IMR-90 (cell line): ENCODE results near the gene AAK1. TPM values are rescaled to one million over a fixed set of nuclear protein-coding genes. Genes with fewer than 3 reads are reported as not detected.
A peak's percentile ranks its signal among the peaks of the same experiment; 100 is the strongest.

Experiments
- ATAC-seq: fragments of 200-7000 bp; cut with Tn5 transposase; 2 replicates; pipeline ENCODE4 v1.9.1; 2020; ENCODE audit warnings: low read depth, mild to moderate bottlenecking, moderate library complexity
- BruUV-seq: library from RNA; stranded (reverse); fragments of 400-500 nt; replicated peaks from 2 replicates; lab custom pipeline; 2021; lab: Mats Ljungman, UMichigan
- CTCF ChIA-PET: fragments of 300-600 bp; formaldehyde crosslinking; extraction: SDS; loops from one replicate; lab custom pipeline; 2021; ENCODE audit warnings: antibody characterized with exemption; lab: Yijun Ruan, JAX
- POLR2A ChIA-PET: fragments of 300-600 bp; sonication (Branson Sonifier 250); formaldehyde crosslinking; loops from one replicate; lab custom pipeline; 2022; ENCODE audit warnings: antibody characterized with exemption; ENCODE audit not compliant: unreplicated experiment; lab: Charles Lee
- DNase-seq: peaks from one replicate; pipeline ENCODE4 v3.0.0; 2013
- H2AFZ ChIP-seq: replicated peaks from 2 replicates; pipeline ENCODE3; 2013; ENCODE audit warnings: low read length, mild to moderate bottlenecking; ENCODE audit not compliant: poor library complexity
- H2AK5ac ChIP-seq: 2 replicates; pipeline ENCODE4 v1.6.1; 2013; ENCODE audit warnings: low read depth, low read length, inconsistent platforms
- H2AK9ac ChIP-seq: replicated peaks from 2 replicates; pipeline ENCODE3; 2013; ENCODE audit warnings: mild to moderate bottlenecking, low read depth, low read length, moderate library complexity; ENCODE audit not compliant: poor library complexity
- H2BK120ac ChIP-seq: 2 replicates; pipeline ENCODE4 v1.6.1; 2013; ENCODE audit warnings: low read depth, low read length, inconsistent platforms
- H2BK15ac ChIP-seq: 3 replicates; pipeline ENCODE4 v1.6.1; 2013; ENCODE audit warnings: low read depth, low read length, inconsistent platforms
- H2BK20ac ChIP-seq: 2 replicates; pipeline ENCODE4 v1.6.1; 2013; ENCODE audit warnings: low read depth, mild to moderate bottlenecking, inconsistent platforms, low read length, moderate library complexity
- H2BK5ac ChIP-seq: 2 replicates; pipeline ENCODE4 v1.6.1; 2013; ENCODE audit warnings: mild to moderate bottlenecking, low read depth, low read length, inconsistent platforms; ENCODE audit not compliant: poor library complexity, severe bottlenecking
- H3K14ac ChIP-seq: replicated peaks from 2 replicates; pipeline ENCODE4 v1.6.1; 2013; ENCODE audit warnings: low read depth, low read length, inconsistent platforms
- H3K18ac ChIP-seq: 2 replicates; pipeline ENCODE4 v1.6.1; 2013; ENCODE audit warnings: low read depth, low read length, control low read depth
- H3K23ac ChIP-seq: 2 replicates; pipeline ENCODE4 v1.6.1; 2013; ENCODE audit warnings: low read depth, low read length, inconsistent platforms
- H3K27ac ChIP-seq: 2 replicates; pipeline ENCODE4 v1.5.1; 2013; ENCODE audit warnings: mild to moderate bottlenecking, control low read depth, low read length; ENCODE audit not compliant: insufficient read depth
- H3K27me3 ChIP-seq: 2 replicates; pipeline ENCODE4 v1.6.1; 2013; ENCODE audit warnings: low read length; ENCODE audit not compliant: control insufficient read depth, insufficient read depth
- H3K36me3 ChIP-seq: 2 replicates; pipeline ENCODE4 v1.6.1; 2013; ENCODE audit warnings: low read length, mixed read lengths; ENCODE audit not compliant: control insufficient read depth, insufficient read depth
- H3K4ac ChIP-seq: 2 replicates; pipeline ENCODE4 v1.6.1; 2013; ENCODE audit warnings: low read depth, low read length, inconsistent platforms
- H3K4me1 ChIP-seq: 2 replicates; pipeline ENCODE4 v1.6.1; 2013; ENCODE audit warnings: low read length, mixed read lengths; ENCODE audit not compliant: control insufficient read depth, insufficient read depth
- H3K4me2 ChIP-seq: 2 replicates; pipeline ENCODE4 v1.6.1; 2013; ENCODE audit warnings: low read depth, mild to moderate bottlenecking, control low read depth, low read length, moderate library complexity
- H3K4me3 ChIP-seq: 2 replicates; pipeline ENCODE4 v1.5.1; 2013; ENCODE audit warnings: low read depth, mild to moderate bottlenecking, control low read depth, low read length, moderate library complexity; ENCODE audit not compliant: insufficient read depth
- H3K56ac ChIP-seq: 2 replicates; pipeline ENCODE4 v1.6.1; 2013; ENCODE audit warnings: low read length, inconsistent platforms; ENCODE audit not compliant: insufficient read depth; ENCODE audit errors: extremely low read depth
- H3K79me1 ChIP-seq, 2 experiments: 2 replicates each; pipeline ENCODE4 v1.6.1; 2013; ENCODE audit warnings: low read length in 2 of 2, inconsistent platforms in 1 of 2, low read depth in 1 of 2
- H3K9ac ChIP-seq: 2 replicates; pipeline ENCODE4 v1.6.1; 2013; ENCODE audit warnings: low read depth, low read length, control low read depth
- H3K9me1 ChIP-seq: 2 replicates; pipeline ENCODE4 v1.6.1; 2013; ENCODE audit warnings: low read length, inconsistent platforms; ENCODE audit not compliant: insufficient read depth
- H3K9me3 ChIP-seq: 2 replicates; pipeline ENCODE4 v1.6.1; 2013; ENCODE audit warnings: low read length; ENCODE audit not compliant: control insufficient read depth, insufficient read depth
- H4K20me1 ChIP-seq: 2 replicates; pipeline ENCODE4 v1.6.1; 2013; ENCODE audit warnings: low read length, inconsistent platforms; ENCODE audit not compliant: insufficient read depth
- H4K5ac ChIP-seq: 2 replicates; pipeline ENCODE4 v1.6.1; 2013; ENCODE audit warnings: mild to moderate bottlenecking, low read depth, low read length, control low read depth
- H4K8ac ChIP-seq, 2 experiments: 2 replicates each; pipeline ENCODE4 v1.6.1; 2013; ENCODE audit warnings: low read depth in 2 of 2, low read length in 2 of 2, control low read depth in 1 of 2, inconsistent platforms in 1 of 2
- H4K91ac ChIP-seq: 2 replicates; pipeline ENCODE4 v1.6.1; 2013; ENCODE audit warnings: low read depth, low read length, inconsistent platforms; ENCODE audit not compliant: insufficient read depth
- CEBPB ChIP-seq: IDR thresholded peaks from 2 replicates; pipeline ENCODE4 v1.6.1; 2012; ENCODE audit warnings: low read depth, low read length, improper control_type of control experiment
- RCOR1 ChIP-seq: IDR thresholded peaks from 2 replicates; pipeline ENCODE4 v1.6.1; 2012; ENCODE audit warnings: mild to moderate bottlenecking, low read length, improper control_type of control experiment; ENCODE audit not compliant: insufficient replicate concordance
- WGBS, 2 experiments: methylation state at CpG; one replicate each; pipeline versions ENCODE4 v1.1.5 to v1.1.7; 2013; ENCODE audit warnings: missing lambda C conversion rate in 2 of 2; ENCODE audit not compliant: insufficient read length in 1 of 2; ENCODE audit errors: extremely low coverage in 2 of 2; 5-methylcytosine and 5-hydroxymethylcytosine counted together
- dilution Hi-C: fragments of 300-500 bp; cut with HindIII; formaldehyde crosslinking; loops from one replicate; pipeline ENCODE4 v1.14.3; 2018; ENCODE audit warnings: low sequenced_read_pairs; ENCODE audit not compliant: unreplicated experiment
- in situ Hi-C: fragments of 300-500 bp; cut with MboI; formaldehyde crosslinking; loops from 3 replicates; pipeline ENCODE4 v1.14.3; 2019; ENCODE audit warnings: low sequenced_read_pairs, inconsistent platforms, mixed read lengths
- intact Hi-C: fragments of 100-400 bp; cut with micrococcal nuclease; formaldehyde crosslinking; loops from 2 replicates; pipeline ENCODE4 v1.10.0; 2022
- polyA plus RNA-seq, 3 experiments: library from polyadenylated mRNA; depleted of rRNA; stranded (reverse); fragments of >200 nt; gene quantifications; 2 replicates each; pipeline ENCODE4 v1.2.3, GENCODE V29; 2012; ENCODE audit warnings: low replicate concordance in 1 of 3
- total RNA-seq: library from RNA; depleted of rRNA; stranded (reverse); fragments of >200 nt; gene quantifications from 2 replicates; pipeline ENCODE4 v1.2.3, GENCODE V29; 2012

AAK1 gene
- total and polyA plus RNA-seq, 2 of the 4 experiments (the other 2 are of a cell fraction) = 21.9 to 26.5 TPM

- in situ Hi-C loops = no loop called here
- no peak overlapping the region for H2BK20ac ChIP-seq
- DNase-seq = peak; percentile 28
Measured at GRCh38 chr2:69634196-69634821, 9.2 kb downstream of the AAK1 start.

More at GRCh38 chr2:69634196-69634821, 9.2 kb downstream of the AAK1 start:
- H3K23ac ChIP-seq = 0 out of 2 replicates have a peak overlapping the region, but pooled peaks have one; percentile 63
- H3K4me2 ChIP-seq = no peak overlapping the region
- BruUV-seq = no TSS peak
- H2AFZ ChIP-seq = no peak overlapping the region
- no peak for ATAC-seq
- H3K14ac ChIP-seq = no peak overlapping the region
- no peak overlapping the region for H3K18ac ChIP-seq
- no peak overlapping the region for H2BK5ac ChIP-seq
- no peak overlapping the region for H2AK5ac ChIP-seq
- no peak overlapping the region for H3K56ac ChIP-seq
- no peak overlapping the region for H2BK15ac ChIP-seq
- dilution Hi-C loops = no loop called here
- intact Hi-C loops = no loop called here
- no peak overlapping the region for H4K5ac ChIP-seq
- no peak overlapping the region for H2BK120ac ChIP-seq
- no peaks in the 10 kb centered on the region for H3K27me3 ChIP-seq
- POLR2A ChIA-PET = no interaction called here
- H3K4me1 ChIP-seq = peaks cover 8% of the 10 kb centered on the region
- H3K27ac ChIP-seq = no peak overlapping the region
- peaks cover 21% of the 10 kb centered on the region for H3K9me1 ChIP-seq
- TF ChIP-seq CEBPB = peak; percentile 97
- no peak for TF ChIP-seq RCOR1
- H3K79me1 ChIP-seq = peaks cover 25 to 68% of the 10 kb centered on the region in 2 experiments
- no peaks in the 10 kb centered on the region for H3K9me3 ChIP-seq
- WGBS, 2 experiments = no CpG with 5 or more reads among the region's 4 CpGs
- H4K91ac ChIP-seq = no peak overlapping the region
- H3K4ac ChIP-seq = no peak overlapping the region
- CTCF ChIA-PET = no interaction called here
- no peak overlapping the region for H2AK9ac ChIP-seq
- H3K9ac ChIP-seq = no peak overlapping the region
- H3K4me3 ChIP-seq = no peak overlapping the region
- peaks cover 4% of the 10 kb centered on the region; the same call in 1 of the 2 replicates for H3K36me3 ChIP-seq
- no peak overlapping the region for H4K8ac ChIP-seq
- H4K20me1 ChIP-seq = peaks cover 86% of the 10 kb centered on the region
